Endothelial cell of umbilical vein (primary cell): ENCODE measurements around the gene CLNK. TPM values are rescaled to one million over a fixed set of nuclear protein-coding genes. Genes with fewer than 3 reads are reported as not detected.

ENCODE experiments used
- BruUV-seq: library from RNA; stranded (reverse); fragments of 400-500 nt; replicated peaks from 2 replicates; lab custom pipeline; 2021; lab: Mats Ljungman, UMichigan
- CTCF ChIA-PET: fragments of 300-600, 350-600 bp; sonication (Branson Sonifier 250); formaldehyde crosslinking; loops from one replicate; lab custom pipeline; 2021; ENCODE audit warnings: antibody characterized with exemption, inconsistent platforms; lab: Charles Lee
- POLR2A ChIA-PET: fragments of 300-600, 350-600 bp; sonication (Branson Sonifier 250); formaldehyde crosslinking; loops from one replicate; lab custom pipeline; 2021; ENCODE audit warnings: antibody characterized with exemption, inconsistent platforms; lab: Charles Lee
- DNase-seq: peaks from one replicate; pipeline ENCODE4 v3.0.0-alpha.2; 2011; ENCODE audit warnings: low read depth, low spot score
- FAIRE-seq: peaks from 2 replicates; lab custom pipeline; 2011; peaks lifted over from hg19 to GRCh38; lab: Jason Lieb, UNC
- H2AFZ ChIP-seq: 2 replicates; pipeline ENCODE4 v1.6.0; 2012; ENCODE audit warnings: low read depth, low read length, control low read depth, inconsistent platforms
- H3K27ac ChIP-seq: 2 replicates; pipeline ENCODE4 v1.5.1; 2011; ENCODE audit warnings: low read depth, mild to moderate bottlenecking, control low read depth, low read length, moderate library complexity; ENCODE audit not compliant: insufficient read depth
- H3K27me3 ChIP-seq, 2 experiments: 2 replicates each; pipeline versions ENCODE4 v1.6.0 to v1.6.1; 2011; ENCODE audit warnings: low read length in 2 of 2, mixed read lengths in 1 of 2; ENCODE audit not compliant: control insufficient read depth in 2 of 2, insufficient read depth in 2 of 2
- H3K36me3 ChIP-seq, 2 experiments: 2 replicates in 1 of 2; 3 replicates in 1 of 2; pipeline ENCODE4 v1.5.1; 2011; ENCODE audit warnings: low read length in 2 of 2, mild to moderate bottlenecking in 1 of 2, moderate library complexity in 1 of 2; ENCODE audit not compliant: control insufficient read depth in 2 of 2, insufficient read depth in 2 of 2; ENCODE audit errors: extremely low read depth in 1 of 2
- H3K4me1 ChIP-seq: 3 replicates; pipeline ENCODE4 v1.5.1; 2011; ENCODE audit warnings: mild to moderate bottlenecking, low read length; ENCODE audit not compliant: control insufficient read depth, insufficient read depth; ENCODE audit errors: extremely low read depth
- H3K4me2 ChIP-seq: 2 replicates; pipeline ENCODE4 v1.6.1; 2011; ENCODE audit warnings: low read length, control low read depth, mixed read lengths; ENCODE audit not compliant: insufficient read depth
- H3K4me3 ChIP-seq, 3 experiments: fragments of 200-600 bp in 1 of 3; sonication (generic), shearing (Covaris generic) in 1 of 3; replicated peaks in 1 of 3; 2 replicates each; pipeline ENCODE4 v1.5.1; 2011 to 2016; ENCODE audit warnings: control low read depth in 3 of 3, low read length in 3 of 3, mild to moderate bottlenecking in 2 of 3, inconsistent platforms in 1 of 3, low read depth in 1 of 3, moderate library complexity in 1 of 3; ENCODE audit not compliant: insufficient read depth in 1 of 3
- H3K79me2 ChIP-seq: 2 replicates; pipeline ENCODE4 v1.6.0; 2012; ENCODE audit warnings: low read length, inconsistent platforms; ENCODE audit not compliant: control insufficient read depth, insufficient read depth
- H3K9ac ChIP-seq: replicated peaks from 2 replicates; pipeline ENCODE3; 2011; ENCODE audit warnings: low read length, control low read depth; ENCODE audit not compliant: insufficient read depth; ENCODE audit errors: extremely low read depth
- H3K9me1 ChIP-seq: replicated peaks from 3 replicates; pipeline ENCODE4 v1.6.0; 2011; ENCODE audit warnings: mild to moderate bottlenecking, low read length; ENCODE audit not compliant: control insufficient read depth, insufficient read depth; ENCODE audit errors: extremely low read depth
- H3K9me3 ChIP-seq: replicated peaks from 2 replicates; pipeline ENCODE4 v1.5.1; 2012; ENCODE audit warnings: low read length, inconsistent platforms; ENCODE audit not compliant: control insufficient read depth, insufficient read depth
- H4K20me1 ChIP-seq: replicated peaks from 2 replicates; pipeline ENCODE3; 2011; ENCODE audit warnings: mild to moderate bottlenecking, low read length; ENCODE audit not compliant: control insufficient read depth, insufficient read depth; ENCODE audit errors: extremely low read depth
- CTCF ChIP-seq, 2 donors: IDR thresholded peaks; 1 replicate in 1 of 2; 2 replicates in 1 of 2; pipeline ENCODE4 v1.5.1; 2011; ENCODE audit warnings: low read length in 2 of 2, mild to moderate bottlenecking in 2 of 2, moderate library complexity in 2 of 2, control low read depth in 1 of 2, inconsistent platforms in 1 of 2, low read depth in 1 of 2; ENCODE audit not compliant: insufficient read depth in 1 of 2; ENCODE audit errors: extremely low read depth in 1 of 2
- EZH2 ChIP-seq: IDR thresholded peaks from 2 replicates; pipeline ENCODE4 v1.6.1; 2012; ENCODE audit warnings: borderline replicate concordance, low read depth, mild to moderate bottlenecking, moderate library complexity, low read length, inconsistent platforms; ENCODE audit not compliant: severe bottlenecking
- FOS ChIP-seq: IDR thresholded peaks from 2 replicates; pipeline ENCODE4 v1.6.1; 2011; ENCODE audit warnings: mild to moderate bottlenecking, low read length, moderate library complexity, borderline replicate concordance; ENCODE audit not compliant: insufficient read depth
- GATA2 ChIP-seq: IDR thresholded peaks from 2 replicates; pipeline ENCODE4 v1.7.0; 2011; ENCODE audit warnings: low read depth, mild to moderate bottlenecking, moderate library complexity, mixed read lengths, low read length; ENCODE audit not compliant: insufficient read length, insufficient read depth
- JUN ChIP-seq: IDR thresholded peaks from 2 replicates; pipeline ENCODE4 v1.6.1; 2011; ENCODE audit warnings: borderline replicate concordance, low read depth; ENCODE audit not compliant: insufficient read length, insufficient read depth
- MAX ChIP-seq: IDR thresholded peaks from 2 replicates; pipeline ENCODE4 v1.6.1; 2011; ENCODE audit not compliant: insufficient read depth, insufficient read length
- MYC ChIP-seq: IDR thresholded peaks from one replicate; pipeline ENCODE4 v1.6.1; 2011; ENCODE audit warnings: mild to moderate bottlenecking, low read depth, low read length
- POLR2A ChIP-seq: IDR thresholded peaks from 2 replicates; pipeline ENCODE4 v1.6.1; 2012; ENCODE audit warnings: low read depth, mild to moderate bottlenecking, control low read depth, low read length
- POLR2AphosphoS5 ChIP-seq: IDR thresholded peaks from 2 replicates; pipeline ENCODE4 v1.6.1; 2012; ENCODE audit warnings: low read depth, mild to moderate bottlenecking, control low read depth, low read length, moderate library complexity; ENCODE audit not compliant: insufficient read depth
- dilution Hi-C: fragments of 300-500 bp; cut with MboI; formaldehyde crosslinking; loops from one replicate; pipeline ENCODE4 v1.15.0; 2019; ENCODE audit warnings: low sequenced_read_pairs; ENCODE audit not compliant: extremely low pct_ligation_motif_present
- intact Hi-C: fragments of 100-400 bp; cut with micrococcal nuclease; formaldehyde crosslinking; loops from one replicate; pipeline ENCODE4 v1.10.0; 2022
- polyA plus RNA-seq, 4 experiments: library from polyadenylated mRNA; depleted of rRNA in 3 of 4; stranded (reverse) in 3 of 4; unstranded in 1 of 4; fragments of >200 nt; gene quantifications; 2 replicates each; pipeline versions ENCODE4 v1.2.1 to v1.2.3, GENCODE V29; 2011 to 2012; ENCODE audit warnings: missing spikeins in 1 of 4
- total RNA-seq: library from RNA; stranded (reverse); gene quantifications from 2 replicates; pipeline ENCODE4 v1.2.3, GENCODE V29; 2021

The CLNK gene
- total and polyA plus RNA-seq, 2 donors (not counting 3 experiments of a cell fraction or from before 2014, with no cell fraction given), result not detected

- Histone ChIP-seq H3K9me1 (no peaks in the 10 kb centered on the region), H3K36me3 (no peaks in the 10 kb centered on the region), H3K79me2 (no peaks in the 10 kb centered on the region), H2AFZ (no peak overlapping the region), H3K4me1 (peaks cover 3% of the 10 kb centered on the region), H3K9me3 (no peaks in the 10 kb centered on the region), H3K4me2 (no peak overlapping the region), H3K9ac (no peak overlapping the region), H3K27me3 (peaks cover 6 to 7% of the 10 kb centered on the region in 2 experiments), H4K20me1 (no peaks in the 10 kb centered on the region), H3K4me3 (no peak overlapping the region), H3K27ac (no peak overlapping the region)
- dilution Hi-C loops, result no loop called here
- CTCF ChIA-PET, result interaction anchor here (2.9 kb wide), 1 partner anchor 833 kb away, joined by 6 read pairs; no protein-coding TSS in a partner anchor
- FAIRE-seq, result no peak
- intact Hi-C loops, result no loop called here
- TF ChIP-seq EZH2, result no peak
- no peak for TF ChIP-seq MYC
- TF ChIP-seq MAX, result no peak
- no peak for TF ChIP-seq FOS
- TF ChIP-seq POLR2AphosphoS5, result no peak
- no peak for TF ChIP-seq JUN
- TF ChIP-seq POLR2A, result no peak
- TF ChIP-seq CTCF (IDR thresholded peaks at IDR 0.05; ENCODE audit: extremely low read depth in 1 of 2, insufficient read depth in 1 of 2, low read depth in 1 of 2, low read length in 2 of 2), result no peak
- no peak for TF ChIP-seq GATA2
- no peak for DNase-seq
- no TSS peak for BruUV-seq
- POLR2A ChIA-PET, result no interaction called here
These were observed 93.7 kb downstream of the CLNK start for GRCh38 chr4:10590896-10591295.
